NT2/D1 (cell line): ENCODE data around the gene BRIP1.
A peak's percentile ranks its signal among the peaks of the same experiment; 100 is the strongest.

Source experiments
- DNase-seq: peaks from one replicate; pipeline ENCODE4 v3.0.0-alpha.2; 2011; ENCODE audit warnings: low read depth, low spot score
- H3K27me3 ChIP-seq: 2 replicates; pipeline ENCODE4 v1.6.0; 2011; ENCODE audit warnings: mild to moderate bottlenecking; ENCODE audit not compliant: insufficient read length, insufficient read depth
- H3K36me3 ChIP-seq: 2 replicates; pipeline ENCODE4 v1.6.1; 2011; ENCODE audit warnings: mild to moderate bottlenecking, low read length, mixed read lengths; ENCODE audit not compliant: insufficient read depth, insufficient read length
- H3K4me1 ChIP-seq: 2 replicates; pipeline ENCODE4 v1.5.1; 2011; ENCODE audit not compliant: insufficient read depth, insufficient read length
- H3K4me3 ChIP-seq: 2 replicates; pipeline ENCODE4 v1.5.1; 2011; ENCODE audit warnings: low read depth; ENCODE audit not compliant: insufficient read length
- H3K9ac ChIP-seq: 2 replicates; pipeline ENCODE4 v1.6.0; 2011; ENCODE audit warnings: low read depth; ENCODE audit not compliant: insufficient read length
- H3K9me3 ChIP-seq: 2 replicates; pipeline ENCODE4 v1.5.1; 2011; ENCODE audit warnings: mild to moderate bottlenecking, low read length; ENCODE audit not compliant: insufficient read depth
- SUZ12 ChIP-seq: IDR thresholded peaks from 2 replicates; pipeline ENCODE4 v1.6.1; 2011; ENCODE audit not compliant: insufficient read length, insufficient read depth; ENCODE audit errors: extremely low read depth
- YY1 ChIP-seq: IDR thresholded peaks from 2 replicates; pipeline ENCODE4 v1.6.1; 2011; ENCODE audit not compliant: insufficient read length, insufficient read depth
- ZNF274 ChIP-seq: IDR thresholded peaks from 2 replicates; pipeline ENCODE4 v1.6.1; 2011; ENCODE audit warnings: mild to moderate bottlenecking, low read depth, low read length

Gene BRIP1

GRCh38 chr17:61635913-61636432, 227.4 kb downstream of the BRIP1 start:
- Histone ChIP-seq H3K9ac (no peak overlapping the region), H3K4me1 (no peaks in the 10 kb centered on the region), H3K27me3 (no peaks in the 10 kb centered on the region), H3K4me3 (no peak overlapping the region), H3K36me3 (no peaks in the 10 kb centered on the region), H3K9me3 (no peaks in the 10 kb centered on the region)
- peak; percentile 33 for DNase-seq
- no peak for TF ChIP-seq SUZ12
- TF ChIP-seq ZNF274, result no peak
- no peak for TF ChIP-seq YY1

GRCh38 chr17:61634942-61635538, 228.3 kb downstream of the BRIP1 start:
- no peak for TF ChIP-seq ZNF274
- no peak for TF ChIP-seq SUZ12
- no peak for TF ChIP-seq YY1
- Histone ChIP-seq H3K36me3 (no peaks in the 10 kb centered on the region), H3K9me3 (no peaks in the 10 kb centered on the region), H3K4me3 (no peak overlapping the region), H3K9ac (no peak overlapping the region), H3K4me1 (no peaks in the 10 kb centered on the region), H3K27me3 (no peaks in the 10 kb centered on the region)
- DNase-seq, result no peak

GRCh38 chr17:61634011-61634539, 229.3 kb downstream of the BRIP1 start:
- DNase-seq, result no peak
- no peaks in the 10 kb centered on the region for H3K4me1 ChIP-seq
- no peak for TF ChIP-seq SUZ12
- no peak for TF ChIP-seq ZNF274
- TF ChIP-seq YY1, result no peak

GRCh38 chr17:61632826-61633225, 230.5 kb downstream of the BRIP1 start:
- no peak for TF ChIP-seq YY1
- TF ChIP-seq ZNF274, result no peak
- no peak for TF ChIP-seq SUZ12
- H3K9ac ChIP-seq, result no peak overlapping the region

More at GRCh38 chr17:61634011-61634539, 229.3 kb downstream of the BRIP1 start:
- H3K4me3 ChIP-seq, result no peak overlapping the region
- no peaks in the 10 kb centered on the region for H3K36me3 ChIP-seq
- no peaks in the 10 kb centered on the region for H3K27me3 ChIP-seq
- H3K9me3 ChIP-seq, result no peaks in the 10 kb centered on the region
- no peak overlapping the region for H3K9ac ChIP-seq

GRCh38 chr17:61631800-61632199, 231.5 kb downstream of the BRIP1 start:
- no peak for TF ChIP-seq YY1
- no peak for TF ChIP-seq ZNF274
- TF ChIP-seq SUZ12, result no peak
- Histone ChIP-seq H3K9ac (no peak overlapping the region), H3K9me3 (no peaks in the 10 kb centered on the region), H3K4me3 (no peak overlapping the region), H3K4me1 (no peaks in the 10 kb centered on the region), H3K27me3 (no peaks in the 10 kb centered on the region), H3K36me3 (no peaks in the 10 kb centered on the region)
- DNase-seq, result no peak

More at GRCh38 chr17:61632826-61633225, 230.5 kb downstream of the BRIP1 start:
- H3K4me3 ChIP-seq, result no peak overlapping the region
- no peaks in the 10 kb centered on the region for H3K36me3 ChIP-seq
- no peaks in the 10 kb centered on the region for H3K9me3 ChIP-seq
- no peaks in the 10 kb centered on the region for H3K27me3 ChIP-seq
- no peak for DNase-seq
- H3K4me1 ChIP-seq, result no peaks in the 10 kb centered on the region
